ENCODE data around the gene MYL12B.

The MYL12B gene

GRCh38 chr18:3283253-3283863 is 21.4 kb downstream of the MYL12B start:
- H3K4me3 ChIP-seq (ENCODE audit: low read depth, low read length): no peak overlapping the region
- TF ChIP-seq CTCF (IDR thresholded peaks at IDR 0.05; ENCODE audit: borderline replicate concordance, insufficient read depth, low read depth, low read length): no peak

GRCh38 chr18:3283908-3284307 is 22.0 kb downstream of the MYL12B start:
- H3K4me3 ChIP-seq (ENCODE audit: low read depth, low read length): no peak overlapping the region
- no peak for TF ChIP-seq CTCF (IDR thresholded peaks at IDR 0.05; ENCODE audit: borderline replicate concordance, insufficient read depth, low read depth, low read length)

GRCh38 chr18:3284501-3284900 is 22.6 kb downstream of the MYL12B start:
- H3K4me3 ChIP-seq (ENCODE audit: low read depth, low read length): no peak overlapping the region
- no peak for TF ChIP-seq CTCF (IDR thresholded peaks at IDR 0.05; ENCODE audit: borderline replicate concordance, insufficient read depth, low read depth, low read length)

- TF ChIP-seq CTCF (IDR thresholded peaks at IDR 0.05; ENCODE audit: borderline replicate concordance, insufficient read depth, low read depth, low read length): no peak
- H3K4me3 ChIP-seq (ENCODE audit: low read depth, low read length): no peak overlapping the region
Measured at GRCh38 chr18:3286159-3286558, 24.2 kb downstream of the MYL12B start.

- no peak for TF ChIP-seq CTCF (IDR thresholded peaks at IDR 0.05; ENCODE audit: borderline replicate concordance, insufficient read depth, low read depth, low read length)
- H3K4me3 ChIP-seq (ENCODE audit: low read depth, low read length): no peak overlapping the region
Measured at GRCh38 chr18:3293196-3293951, 31.4 kb downstream of the MYL12B start.

GRCh38 chr18:3294435-3295080 is 32.6 kb downstream of the MYL12B start:
- no peak for TF ChIP-seq CTCF (IDR thresholded peaks at IDR 0.05; ENCODE audit: borderline replicate concordance, insufficient read depth, low read depth, low read length)

More at GRCh38 chr18:3294435-3295080, 32.6 kb downstream of the MYL12B start:
- no peak overlapping the region for H3K4me3 ChIP-seq (ENCODE audit: low read depth, low read length)

Data from GM12875 (cell line).